Transverse colon (tissue), 4 donors: ENCODE results near the gene KPTN.

Experiments
- CTCF ChIP-seq, 5 experiments: fragments of 200-600 bp in 3 of 5; fragments of 450-650 bp in 2 of 5; sonication (generic) in 3 of 5; IDR thresholded peaks; 1 replicate in 2 of 5; 2 replicates in 3 of 5; pipeline ENCODE4 v1.5.1; 2016 to 2017; ENCODE audit warnings: antibody characterized with exemption in 5 of 5, inconsistent platforms in 3 of 5, mild to moderate bottlenecking in 2 of 5, moderate library complexity in 1 of 5
- EP300 ChIP-seq: sonication (generic); formaldehyde crosslinking; IDR thresholded peaks from one replicate; pipeline ENCODE4 v1.6.1; 2017; ENCODE audit warnings: antibody characterized with exemption, low read depth
- POLR2A ChIP-seq: fragments of 450-650 bp; IDR thresholded peaks from one replicate; pipeline ENCODE4 v1.6.1; 2016; ENCODE audit warnings: antibody characterized with exemption, mild to moderate bottlenecking, moderate library complexity
- POLR2AphosphoS5 ChIP-seq, 3 donors: sonication (generic); formaldehyde crosslinking; IDR thresholded peaks; one replicate each; pipeline ENCODE4 v1.6.1; 2016; ENCODE audit warnings: antibody characterized with exemption in 3 of 3

- TF ChIP-seq CTCF (IDR thresholded peaks at IDR 0.05), result no peak
- TF ChIP-seq POLR2A, result no peak
- TF ChIP-seq POLR2AphosphoS5 (IDR thresholded peaks at IDR 0.05), result no peak
- TF ChIP-seq EP300, result no peak
Observed at GRCh38 chr19:47499863-47500830, 16.1 kb upstream of the KPTN start.
